Esophagus squamous epithelium (tissue), 5 donors: Measurements from ENCODE around the gene SH3PXD2A. TPM values are rescaled to one million over a fixed set of nuclear protein-coding genes. Genes with fewer than 3 reads are reported as not detected.

Experiments used
- DNase-seq: peaks from one replicate; lab custom pipeline; 2025; lab: John Stamatoyannopoulos, UW
- H3K27ac ChIP-seq, 4 donors: fragments of 200-600 bp; sonication (generic); one replicate each; pipeline ENCODE4 v1.5.1; 2016 to 2019; ENCODE audit warnings: mild to moderate bottlenecking in 1 of 4
- H3K27me3 ChIP-seq, 4 donors: fragments of 200-600 bp; sonication (generic); 1 replicate in 3 of 4; 2 replicates in 1 of 4; pipeline versions ENCODE4 v1.5.1 to v1.6.0; 2017 to 2021; ENCODE audit warnings: antibody characterized with exemption in 1 of 4
- H3K36me3 ChIP-seq, 3 donors: fragments of 200-600 bp; sonication (generic); one replicate each; pipeline ENCODE4 v1.5.1; 2016 to 2019
- H3K4me1 ChIP-seq, 3 donors: fragments of 200-600 bp; sonication (generic); one replicate each; pipeline ENCODE4 v1.5.1; 2017 to 2019
- H3K4me3 ChIP-seq, 4 donors: fragments of 200-600 bp; sonication (generic); 1 replicate in 3 of 4; 2 replicates in 1 of 4; pipeline ENCODE4 v1.5.1; 2016 to 2019; ENCODE audit warnings: mild to moderate bottlenecking in 2 of 4, moderate library complexity in 1 of 4
- H3K9me3 ChIP-seq, 3 donors: fragments of 200-600 bp; sonication (generic); one replicate each; pipeline ENCODE4 v1.5.1; 2016 to 2019
- POLR2A ChIP-seq, 4 donors: fragments of 450-650 bp; IDR thresholded peaks; one replicate each; pipeline ENCODE4 v1.6.1; 2017; ENCODE audit warnings: antibody characterized with exemption in 4 of 4, mild to moderate bottlenecking in 4 of 4, moderate library complexity in 3 of 4
- WGBS, 2 donors: methylation state at CpG; one replicate each; pipeline ENCODE4 v1.1.5; 2018; 5-methylcytosine and 5-hydroxymethylcytosine counted together
- intact Hi-C: fragments of 100-400 bp; cut with DNase I; formaldehyde crosslinking; loops from one replicate; pipeline ENCODE4 v1.15.0; 2022
- total RNA-seq, 4 donors: library from RNA; depleted of rRNA; stranded (reverse); fragments of >200 nt; gene quantifications; one replicate each; pipeline ENCODE4 v1.1.0, GENCODE V29; 2016
- TF ChIP-seq, protein P1 (sequence below), 6 experiments: fragments of 450-650 bp in 4 of 6; fragments of 200-600 bp in 2 of 6; sonication (generic) in 2 of 6; IDR thresholded peaks; one replicate each; pipeline ENCODE4 v1.5.1; 2016 to 2019; ENCODE audit warnings: antibody characterized with exemption in 6 of 6, mild to moderate bottlenecking in 4 of 6, moderate library complexity in 4 of 6
- donor health status: DM: yes; HTN: yes; CAD: no.

SH3PXD2A gene
- total RNA-seq, 4 donors from 2014 or later = 25.1 to 57.8 (median 42.7) TPM

- 60 to 85% methylated on average over 7 of the region's 7 CpGs for WGBS, 2 donors
- intact Hi-C loops = no loop called here
- H3K4me1 ChIP-seq = peaks cover 3 to 80% (median 25%) of the 10 kb centered on the region in 3 donors
- no peak for TF ChIP-seq POLR2A (IDR thresholded peaks at IDR 0.05)
- TF ChIP-seq, protein P1, sequence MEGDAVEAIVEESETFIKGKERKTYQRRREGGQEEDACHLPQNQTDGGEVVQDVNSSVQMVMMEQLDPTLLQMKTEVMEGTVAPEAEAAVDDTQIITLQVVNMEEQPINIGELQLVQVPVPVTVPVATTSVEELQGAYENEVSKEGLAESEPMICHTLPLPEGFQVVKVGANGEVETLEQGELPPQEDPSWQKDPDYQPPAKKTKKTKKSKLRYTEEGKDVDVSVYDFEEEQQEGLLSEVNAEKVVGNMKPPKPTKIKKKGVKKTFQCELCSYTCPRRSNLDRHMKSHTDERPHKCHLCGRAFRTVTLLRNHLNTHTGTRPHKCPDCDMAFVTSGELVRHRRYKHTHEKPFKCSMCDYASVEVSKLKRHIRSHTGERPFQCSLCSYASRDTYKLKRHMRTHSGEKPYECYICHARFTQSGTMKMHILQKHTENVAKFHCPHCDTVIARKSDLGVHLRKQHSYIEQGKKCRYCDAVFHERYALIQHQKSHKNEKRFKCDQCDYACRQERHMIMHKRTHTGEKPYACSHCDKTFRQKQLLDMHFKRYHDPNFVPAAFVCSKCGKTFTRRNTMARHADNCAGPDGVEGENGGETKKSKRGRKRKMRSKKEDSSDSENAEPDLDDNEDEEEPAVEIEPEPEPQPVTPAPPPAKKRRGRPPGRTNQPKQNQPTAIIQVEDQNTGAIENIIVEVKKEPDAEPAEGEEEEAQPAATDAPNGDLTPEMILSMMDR (IDR thresholded peaks at IDR 0.05) = no peak
- no peaks in the 10 kb centered on the region for H3K27me3 ChIP-seq
- no peak for DNase-seq
- H3K27ac ChIP-seq = peak overlapping the region; percentile 66 to 90 (median 83)
- no peaks in the 10 kb centered on the region for H3K9me3 ChIP-seq
- H3K36me3 ChIP-seq = peaks cover 0 to 77% (median 0%) of the 10 kb centered on the region in 3 donors
- no peak overlapping the region for H3K4me3 ChIP-seq
These were observed 24.5 kb upstream of the SH3PXD2A start for GRCh38 chr10:103879831-103880230.

DNA sequence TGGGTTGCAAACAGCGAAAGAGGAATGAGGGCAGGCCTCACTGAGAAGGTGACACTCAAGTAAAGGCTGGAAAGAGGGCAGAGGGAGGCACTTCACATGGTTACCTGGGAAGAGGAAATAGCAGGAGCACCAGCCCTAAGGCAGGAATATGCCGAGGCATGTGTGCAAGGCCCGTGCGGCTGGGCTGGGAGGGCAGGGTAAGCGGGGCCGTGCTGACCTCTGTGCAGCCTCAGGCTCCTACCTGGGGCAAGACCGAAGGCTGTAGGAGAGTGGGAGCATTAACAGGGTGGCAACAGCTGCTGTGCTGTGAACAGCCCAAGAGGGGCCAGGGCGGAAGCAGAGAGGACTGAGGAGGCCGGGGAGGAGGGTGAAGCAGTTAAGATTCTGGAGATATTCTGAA is 24.0 kb upstream of the SH3PXD2A start:
- no peaks in the 10 kb centered on the region for H3K9me3 ChIP-seq
- H3K36me3 ChIP-seq = peaks cover 0 to 73% (median 0%) of the 10 kb centered on the region in 3 donors
- peaks cover 3 to 80% (median 25%) of the 10 kb centered on the region in 3 donors for H3K4me1 ChIP-seq
- H3K27ac ChIP-seq = peak overlapping the region; percentile 66 to 90 (median 83)
- TF ChIP-seq, protein P1 (IDR thresholded peaks at IDR 0.05) = no peak
- TF ChIP-seq POLR2A (IDR thresholded peaks at IDR 0.05) = no peak
- H3K4me3 ChIP-seq = no peak overlapping the region
- DNase-seq = no peak
- 40 to 46% methylated on average over 5 to 9 of the region's 9 CpGs for WGBS, 2 donors
- intact Hi-C loops = no loop called here
- no peaks in the 10 kb centered on the region for H3K27me3 ChIP-seq

DNA sequence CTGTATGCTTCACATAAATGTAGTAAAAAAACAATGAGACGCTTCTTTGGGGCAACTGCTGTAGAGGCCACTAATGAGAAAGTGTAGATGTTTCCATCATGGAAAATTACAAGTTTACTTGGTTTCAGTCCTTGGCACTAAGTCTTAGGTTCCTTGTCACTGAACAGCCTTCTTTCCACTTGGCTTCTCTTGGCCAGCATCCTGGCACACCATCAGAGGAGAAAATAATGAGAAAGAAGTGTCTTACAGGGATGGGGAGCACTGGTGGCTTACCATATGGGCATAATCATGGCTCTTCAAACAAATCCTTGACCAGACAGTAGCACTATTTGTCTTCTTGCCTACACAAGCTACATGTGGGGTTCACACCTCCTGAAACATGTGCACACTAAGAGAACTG is 22.5 kb upstream of the SH3PXD2A start:
- H3K36me3 ChIP-seq = peaks cover 0 to 72% (median 0%) of the 10 kb centered on the region in 3 donors
- no peaks in the 10 kb centered on the region for H3K9me3 ChIP-seq
- H3K27me3 ChIP-seq = no peaks in the 10 kb centered on the region
- H3K4me1 ChIP-seq = peaks cover 8 to 80% (median 37%) of the 10 kb centered on the region in 3 donors
- DNase-seq = no peak
- 83 to 100% methylated on average over 1 of the region's 1 CpG for WGBS, 2 donors
- H3K4me3 ChIP-seq = no peak overlapping the region
- TF ChIP-seq, protein P1 (IDR thresholded peaks at IDR 0.05) = no peak
- no peak for TF ChIP-seq POLR2A (IDR thresholded peaks at IDR 0.05)
- peak overlapping the region in 3 of 4 donors; percentile 15 to 90 (median 84) for H3K27ac ChIP-seq
- intact Hi-C loops = no loop called here

DNA sequence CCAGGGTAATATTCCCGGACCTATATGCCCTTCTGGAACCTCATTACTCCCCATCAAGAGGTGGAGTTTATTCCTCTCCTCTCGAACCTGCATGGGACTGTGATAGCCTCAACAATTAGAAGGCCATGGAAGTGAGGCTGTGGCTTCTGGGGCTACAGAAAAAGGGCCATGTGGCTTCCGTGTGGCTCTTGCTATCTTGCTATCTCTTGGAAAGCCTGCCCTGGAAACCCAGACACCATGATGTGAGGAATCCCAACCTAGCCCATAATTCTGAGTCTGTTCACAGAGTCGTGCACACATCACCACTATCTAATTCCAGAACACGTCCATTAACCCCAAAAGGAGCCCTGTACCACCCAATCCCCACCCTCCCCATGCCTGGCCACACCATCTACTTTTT is 20.8 kb upstream of the SH3PXD2A start:
- Histone ChIP-seq H3K27ac (no peak overlapping the region), H3K27me3 (no peaks in the 10 kb centered on the region), H3K4me3 (no peak overlapping the region), H3K36me3 (peaks cover 0 to 56% (median 0%) of the 10 kb centered on the region in 3 donors), H3K4me1 (peaks cover 4 to 79% (median 38%) of the 10 kb centered on the region in 3 donors), H3K9me3 (no peaks in the 10 kb centered on the region)
- DNase-seq = no peak
- WGBS, 2 donors = 88 to 93% methylated on average over 4 to 5 of the region's 5 CpGs
- TF ChIP-seq, protein P1 (IDR thresholded peaks at IDR 0.05) = no peak
- no peak for TF ChIP-seq POLR2A (IDR thresholded peaks at IDR 0.05)
- intact Hi-C loops = no loop called here

DNA sequence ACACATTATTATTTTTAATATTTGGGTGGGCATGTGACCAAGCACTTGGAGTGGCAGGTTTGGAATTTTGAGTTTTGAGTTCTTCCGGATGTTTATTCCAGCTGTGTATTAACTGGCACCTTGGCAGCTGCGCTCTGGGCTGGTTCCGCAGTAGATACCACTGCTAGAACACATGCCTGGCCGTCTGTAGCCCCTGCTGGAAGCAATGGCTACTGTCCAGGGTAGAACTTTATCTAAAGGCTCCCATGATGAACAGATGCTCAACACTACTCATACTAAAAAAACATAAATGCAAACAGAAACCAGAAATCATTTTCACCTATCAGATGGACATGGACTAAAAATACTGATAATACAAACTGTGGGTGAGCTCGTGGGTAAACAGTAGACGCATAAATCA is 19.4 kb upstream of the SH3PXD2A start:
- peaks cover 0 to 42% (median 0%) of the 10 kb centered on the region in 3 donors for H3K36me3 ChIP-seq
- 61 to 80% methylated on average over 6 of the region's 6 CpGs for WGBS, 2 donors
- no peak for DNase-seq
- no peak overlapping the region for H3K4me3 ChIP-seq
- H3K4me1 ChIP-seq = peaks cover 10 to 79% (median 40%) of the 10 kb centered on the region in 3 donors
- TF ChIP-seq, protein P1 (IDR thresholded peaks at IDR 0.05) = no peak
- no peak for TF ChIP-seq POLR2A (IDR thresholded peaks at IDR 0.05)
- H3K27ac ChIP-seq = peak overlapping the region in 2 of 4 donors; percentile 85 to 89
- no peaks in the 10 kb centered on the region for H3K9me3 ChIP-seq
- intact Hi-C loops = no loop called here
- H3K27me3 ChIP-seq = no peaks in the 10 kb centered on the region
